ENCODE data around the gene ZNF366. TPM values are rescaled to one million over a fixed set of nuclear protein-coding genes. Genes with fewer than 3 reads are reported as not detected.

The ZNF366 gene
- total RNA-seq, 1 experiment from 2014 or later: not detected

- Histone ChIP-seq H3K9me3 (ENCODE audit: low read length) (no peaks in the 10 kb centered on the region), H3K36me3 (ENCODE audit: insufficient read depth, low read length) (no peaks in the 10 kb centered on the region), H4K20me1 (ENCODE audit: insufficient read depth, low read depth, low read length) (no peaks in the 10 kb centered on the region), H3K27me3 (ENCODE audit: low read length) (no peaks in the 10 kb centered on the region), H3K9ac (ENCODE audit: low read length) (no peak overlapping the region), H3K4me1 (ENCODE audit: low read length) (no peaks in the 10 kb centered on the region), H3K4me2 (ENCODE audit: low read depth, low read length, poor library complexity, severe bottlenecking) (no peak overlapping the region), H3K4me3 (ENCODE audit: low read length) (no peak overlapping the region), H3K27ac (ENCODE audit: low read length) (no peak overlapping the region), H3K79me2 (ENCODE audit: low read length) (no peaks in the 10 kb centered on the region), H3K9me2 (replicated peaks; ENCODE audit: insufficient read depth, low read length) (no peaks in the 10 kb centered on the region), H2AFZ (ENCODE audit: low read length) (no peak overlapping the region)
- DNase-seq: no peak
Measured at GRCh38 chr5:72472666-72473422, 34.4 kb downstream of the ZNF366 start.

DNA sequence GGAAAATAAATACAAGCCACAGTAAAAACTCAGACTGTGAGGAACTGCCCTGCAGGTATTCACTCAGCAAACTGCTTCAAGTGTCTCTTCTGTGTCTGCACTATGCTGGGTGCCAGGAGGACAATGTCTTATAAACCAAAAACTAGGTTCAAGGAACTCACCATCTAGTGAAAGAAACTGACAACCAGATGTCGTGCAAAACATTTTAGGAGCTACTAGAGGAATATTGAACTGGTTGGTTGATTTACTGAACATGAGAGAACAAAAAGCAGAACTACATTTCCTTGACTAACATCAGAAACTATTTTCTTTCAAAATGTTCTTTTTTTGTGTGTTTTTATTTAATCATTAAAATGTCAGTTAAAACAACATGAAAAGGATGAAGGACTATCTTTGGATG is 35.2 kb downstream of the ZNF366 start:
- no peak overlapping the region for H3K27ac ChIP-seq (ENCODE audit: low read length)
- H3K79me2 ChIP-seq (ENCODE audit: low read length): no peaks in the 10 kb centered on the region
- no peaks in the 10 kb centered on the region for H3K9me3 ChIP-seq (ENCODE audit: low read length)
- H3K9ac ChIP-seq (ENCODE audit: low read length): no peak overlapping the region
- no peaks in the 10 kb centered on the region for H4K20me1 ChIP-seq (ENCODE audit: insufficient read depth, low read depth, low read length)
- H3K36me3 ChIP-seq (ENCODE audit: insufficient read depth, low read length): no peaks in the 10 kb centered on the region
- no peaks in the 10 kb centered on the region for H3K27me3 ChIP-seq (ENCODE audit: low read length)
- no peaks in the 10 kb centered on the region for H3K4me1 ChIP-seq (ENCODE audit: low read length)
- H3K4me2 ChIP-seq (ENCODE audit: low read depth, low read length, poor library complexity, severe bottlenecking): no peak overlapping the region
- DNase-seq: no peak
- H2AFZ ChIP-seq (ENCODE audit: low read length): no peak overlapping the region
- no peaks in the 10 kb centered on the region for H3K9me2 ChIP-seq (replicated peaks; ENCODE audit: insufficient read depth, low read length)
- H3K4me3 ChIP-seq (ENCODE audit: low read length): no peak overlapping the region

DNA sequence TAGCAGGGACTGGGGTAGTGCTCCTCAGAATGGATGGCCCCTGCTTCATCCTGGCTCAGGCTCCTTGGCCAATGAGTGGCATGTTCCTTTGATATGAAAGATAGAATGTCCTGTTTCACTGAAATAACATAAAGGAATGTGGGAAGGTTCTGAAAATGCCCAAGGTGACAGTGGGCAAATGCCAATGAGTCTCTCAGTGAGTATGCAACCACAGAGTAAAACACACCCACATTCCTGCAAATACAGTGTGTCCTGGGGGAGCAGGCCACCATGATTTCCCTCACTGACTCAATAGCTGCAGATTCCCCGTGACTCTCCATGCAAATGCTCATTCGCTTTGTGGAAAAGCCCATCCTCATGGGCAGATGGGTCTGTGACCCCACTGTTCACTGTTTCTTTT is 36.4 kb downstream of the ZNF366 start:
- Histone ChIP-seq H3K9ac (ENCODE audit: low read length) (no peak overlapping the region), H3K4me1 (ENCODE audit: low read length) (no peaks in the 10 kb centered on the region), H3K27ac (ENCODE audit: low read length) (no peak overlapping the region), H3K4me3 (ENCODE audit: low read length) (no peak overlapping the region), H2AFZ (ENCODE audit: low read length) (no peak overlapping the region), H3K9me2 (replicated peaks; ENCODE audit: insufficient read depth, low read length) (no peaks in the 10 kb centered on the region), H3K9me3 (ENCODE audit: low read length) (no peaks in the 10 kb centered on the region), H4K20me1 (ENCODE audit: insufficient read depth, low read depth, low read length) (no peaks in the 10 kb centered on the region), H3K4me2 (ENCODE audit: low read depth, low read length, poor library complexity, severe bottlenecking) (no peak overlapping the region), H3K36me3 (ENCODE audit: insufficient read depth, low read length) (no peaks in the 10 kb centered on the region), H3K27me3 (ENCODE audit: low read length) (no peaks in the 10 kb centered on the region), H3K79me2 (ENCODE audit: low read length) (no peaks in the 10 kb centered on the region)
- no peak for DNase-seq

DNA sequence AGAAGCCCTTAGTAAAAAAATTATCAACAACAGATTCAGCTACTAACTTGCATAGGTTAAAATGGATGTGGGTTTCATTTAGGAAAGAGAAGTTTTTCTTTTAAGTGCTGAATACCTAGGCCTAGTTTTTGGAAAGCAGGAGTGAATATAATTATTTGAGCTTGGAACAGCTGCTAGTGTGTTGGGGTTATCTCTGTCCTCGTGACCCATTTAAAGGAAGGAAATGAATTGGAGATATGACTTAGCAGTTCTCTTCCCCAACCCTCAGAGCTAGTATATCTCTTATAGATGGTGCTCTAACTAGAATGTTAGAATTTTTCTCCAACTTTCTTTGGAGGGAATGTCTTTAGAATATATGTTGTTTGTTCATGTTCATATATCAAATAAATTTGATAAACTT is 38.6 kb downstream of the ZNF366 start:
- Histone ChIP-seq H3K9me3 (ENCODE audit: low read length) (no peaks in the 10 kb centered on the region), H3K4me1 (ENCODE audit: low read length) (no peaks in the 10 kb centered on the region), H3K4me3 (ENCODE audit: low read length) (no peak overlapping the region), H3K9me2 (replicated peaks; ENCODE audit: insufficient read depth, low read length) (no peaks in the 10 kb centered on the region), H2AFZ (ENCODE audit: low read length) (no peak overlapping the region), H4K20me1 (ENCODE audit: insufficient read depth, low read depth, low read length) (no peaks in the 10 kb centered on the region), H3K27ac (ENCODE audit: low read length) (no peak overlapping the region), H3K36me3 (ENCODE audit: insufficient read depth, low read length) (no peaks in the 10 kb centered on the region), H3K4me2 (ENCODE audit: low read depth, low read length, poor library complexity, severe bottlenecking) (no peak overlapping the region), H3K27me3 (ENCODE audit: low read length) (no peaks in the 10 kb centered on the region), H3K9ac (ENCODE audit: low read length) (no peak overlapping the region), H3K79me2 (ENCODE audit: low read length) (no peaks in the 10 kb centered on the region)
- DNase-seq: no peak

- H2AFZ ChIP-seq (ENCODE audit: low read length): no peak overlapping the region
- H3K9ac ChIP-seq (ENCODE audit: low read length): no peak overlapping the region
- no peak overlapping the region for H3K4me2 ChIP-seq (ENCODE audit: low read depth, low read length, poor library complexity, severe bottlenecking)
Measured at GRCh38 chr5:72468024-72468423, 39.2 kb downstream of the ZNF366 start.

GRCh38 chr5:72467461-72467860 is 39.7 kb downstream of the ZNF366 start:
- no peak overlapping the region for H3K27ac ChIP-seq (ENCODE audit: low read length)
- no peaks in the 10 kb centered on the region for H3K36me3 ChIP-seq (ENCODE audit: insufficient read depth, low read length)
- H4K20me1 ChIP-seq (ENCODE audit: insufficient read depth, low read depth, low read length): no peaks in the 10 kb centered on the region
- H3K27me3 ChIP-seq (ENCODE audit: low read length): no peaks in the 10 kb centered on the region
- H3K9me3 ChIP-seq (ENCODE audit: low read length): no peaks in the 10 kb centered on the region
- H3K4me2 ChIP-seq (ENCODE audit: low read depth, low read length, poor library complexity, severe bottlenecking): no peak overlapping the region
- H3K4me3 ChIP-seq (ENCODE audit: low read length): no peak overlapping the region
- H3K4me1 ChIP-seq (ENCODE audit: low read length): no peaks in the 10 kb centered on the region
- no peak overlapping the region for H2AFZ ChIP-seq (ENCODE audit: low read length)
- H3K79me2 ChIP-seq (ENCODE audit: low read length): no peaks in the 10 kb centered on the region
- DNase-seq: no peak
- H3K9me2 ChIP-seq (replicated peaks; ENCODE audit: insufficient read depth, low read length): no peaks in the 10 kb centered on the region
- H3K9ac ChIP-seq (ENCODE audit: low read length): no peak overlapping the region

More at GRCh38 chr5:72468024-72468423, 39.2 kb downstream of the ZNF366 start:
- no peaks in the 10 kb centered on the region for H3K79me2 ChIP-seq (ENCODE audit: low read length)
- no peak overlapping the region for H3K4me3 ChIP-seq (ENCODE audit: low read length)
- H3K27ac ChIP-seq (ENCODE audit: low read length): no peak overlapping the region
- no peaks in the 10 kb centered on the region for H3K9me3 ChIP-seq (ENCODE audit: low read length)
- no peaks in the 10 kb centered on the region for H3K9me2 ChIP-seq (replicated peaks; ENCODE audit: insufficient read depth, low read length)
- H3K27me3 ChIP-seq (ENCODE audit: low read length): no peaks in the 10 kb centered on the region
- H3K36me3 ChIP-seq (ENCODE audit: insufficient read depth, low read length): no peaks in the 10 kb centered on the region
- H4K20me1 ChIP-seq (ENCODE audit: insufficient read depth, low read depth, low read length): no peaks in the 10 kb centered on the region
- no peaks in the 10 kb centered on the region for H3K4me1 ChIP-seq (ENCODE audit: low read length)
- DNase-seq: no peak

DNA sequence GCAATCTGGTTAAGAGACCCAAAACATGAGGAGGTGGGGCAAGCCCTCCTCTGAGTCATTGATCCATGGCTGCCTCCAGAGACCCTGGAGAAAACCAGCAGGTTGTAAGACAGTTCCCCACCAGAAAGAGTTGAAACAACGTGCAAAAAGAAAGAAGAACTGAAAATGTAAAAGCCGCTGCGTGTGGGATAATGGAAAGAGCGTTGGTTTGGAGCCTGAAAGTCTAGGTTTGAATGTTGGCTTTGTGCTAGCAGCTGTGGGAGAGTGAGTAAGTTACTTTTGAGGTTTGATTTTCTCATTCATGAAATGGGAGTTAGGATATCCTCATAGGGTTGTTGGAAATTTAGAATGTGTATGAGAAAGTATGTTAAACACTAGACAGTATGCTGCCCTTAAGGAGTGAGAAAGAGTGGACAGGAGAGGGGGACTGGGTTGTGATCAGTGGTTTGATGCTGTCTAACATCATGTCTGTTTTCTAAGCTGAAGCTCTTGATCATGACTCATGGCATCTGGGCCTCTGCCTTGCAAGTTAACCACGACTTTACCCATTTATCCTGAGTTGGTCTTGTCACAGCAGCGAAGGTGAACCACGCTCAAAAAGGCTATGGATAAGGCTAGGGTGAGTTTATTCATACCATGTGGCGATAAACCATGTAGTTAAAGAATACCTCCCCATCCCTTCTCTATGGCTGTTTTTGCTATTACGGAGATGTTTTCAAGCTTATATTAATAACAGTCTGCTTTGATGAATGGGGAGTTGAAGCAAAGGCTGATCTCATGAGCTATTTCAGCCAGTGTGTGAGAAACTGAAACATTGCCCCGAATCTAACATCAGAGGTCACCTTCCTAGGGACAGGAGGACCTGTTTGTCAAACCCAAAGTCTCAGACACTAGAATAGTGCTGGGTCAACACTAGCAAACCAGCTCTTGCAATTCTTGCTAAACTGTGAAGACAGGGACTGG is 41.3 kb downstream of the ZNF366 start:
- Histone ChIP-seq H4K20me1 (ENCODE audit: insufficient read depth, low read depth, low read length) (no peaks in the 10 kb centered on the region), H3K9me3 (ENCODE audit: low read length) (no peaks in the 10 kb centered on the region), H3K27me3 (ENCODE audit: low read length) (no peaks in the 10 kb centered on the region), H3K4me2 (ENCODE audit: low read depth, low read length, poor library complexity, severe bottlenecking) (no peak overlapping the region), H2AFZ (ENCODE audit: low read length) (no peak overlapping the region), H3K79me2 (ENCODE audit: low read length) (no peaks in the 10 kb centered on the region), H3K36me3 (ENCODE audit: insufficient read depth, low read length) (no peaks in the 10 kb centered on the region), H3K9ac (ENCODE audit: low read length) (no peak overlapping the region), H3K4me1 (ENCODE audit: low read length) (no peaks in the 10 kb centered on the region), H3K9me2 (replicated peaks; ENCODE audit: insufficient read depth, low read length) (no peaks in the 10 kb centered on the region), H3K4me3 (ENCODE audit: low read length) (no peak overlapping the region), H3K27ac (ENCODE audit: low read length) (no peak overlapping the region)
- no peak for DNase-seq

DNA sequence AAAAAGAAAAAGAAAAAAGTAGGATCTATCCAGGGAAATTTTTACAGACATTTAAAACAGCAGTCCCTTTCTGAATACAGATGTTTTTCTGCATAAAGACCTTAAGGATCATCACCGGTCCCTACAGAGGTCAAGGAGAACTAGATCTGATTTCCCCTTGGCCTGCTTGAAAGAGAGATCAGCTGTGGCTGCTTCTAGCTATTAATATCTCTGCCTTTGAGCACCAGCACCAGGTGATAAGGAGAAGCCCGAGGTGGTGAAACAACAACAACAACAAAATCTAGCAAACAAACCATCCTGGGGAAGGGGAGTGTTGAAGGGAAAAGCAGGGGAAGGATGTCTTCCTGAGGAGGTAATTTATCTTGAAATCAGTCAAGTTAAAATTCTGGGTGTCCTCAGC is 42.1 kb downstream of the ZNF366 start:
- DNase-seq: no peak
- Histone ChIP-seq H3K9me3 (ENCODE audit: low read length) (no peaks in the 10 kb centered on the region), H3K79me2 (ENCODE audit: low read length) (no peaks in the 10 kb centered on the region), H2AFZ (ENCODE audit: low read length) (no peak overlapping the region), H3K4me1 (ENCODE audit: low read length) (no peaks in the 10 kb centered on the region), H4K20me1 (ENCODE audit: insufficient read depth, low read depth, low read length) (no peaks in the 10 kb centered on the region), H3K36me3 (ENCODE audit: insufficient read depth, low read length) (no peaks in the 10 kb centered on the region), H3K9me2 (replicated peaks; ENCODE audit: insufficient read depth, low read length) (no peaks in the 10 kb centered on the region), H3K27ac (ENCODE audit: low read length) (no peak overlapping the region), H3K27me3 (ENCODE audit: low read length) (no peaks in the 10 kb centered on the region), H3K4me3 (ENCODE audit: low read length) (no peak overlapping the region), H3K4me2 (ENCODE audit: low read depth, low read length, poor library complexity, severe bottlenecking) (no peak overlapping the region), H3K9ac (ENCODE audit: low read length) (no peak overlapping the region)

Data from Karpas-422 (cell line).